Right renal cortex interstitium (tissue), 3 donors: ENCODE results near the gene NAA30. TPM values are rescaled to one million over a fixed set of nuclear protein-coding genes. Genes with fewer than 3 reads are reported as not detected.

Experiments used
- polyA plus RNA-seq, 3 donors: library from polyadenylated mRNA; unstranded; fragments of 120-200 nt; gene quantifications; one replicate each; pipeline ENCODE4 v1.2.1, GENCODE V29; 2013; ENCODE audit not compliant: insufficient read length in 3 of 3

NAA30 gene
- polyA plus RNA-seq, 3 donors: 30.9 to 32.2 (median 31.5) TPM

Other genes starting within 250 kb of the NAA30 start
- gene EXOC5, start 121.7 kb upstream of the NAA30 start, polyA plus RNA-seq: 10 to 100 TPM; 65.3 to 74.9 (median 69.3) TPM
- 10 to 100 TPM; 56.5 to 61.9 (median 59.0) TPM for gene AP5M1, start 121.6 kb upstream of the NAA30 start, polyA plus RNA-seq
- 100 to 1,000 TPM; 173 to 182 (median 175) TPM for gene CCDC198, start 103.3 kb downstream of the NAA30 start, polyA plus RNA-seq